Measurements from ENCODE around the gene AGR2.

AGR2 gene

GRCh38 chr7:16812542-16813231 lies 7.9 kb upstream of the AGR2 start:
- DNase-seq = no peak

- DNase-seq = peak; percentile 49
Observed at GRCh38 chr7:16811551-16811950, 6.8 kb upstream of the AGR2 start.

- no peak for DNase-seq
Observed at GRCh38 chr7:16810573-16810972, 5.8 kb upstream of the AGR2 start.

DNA sequence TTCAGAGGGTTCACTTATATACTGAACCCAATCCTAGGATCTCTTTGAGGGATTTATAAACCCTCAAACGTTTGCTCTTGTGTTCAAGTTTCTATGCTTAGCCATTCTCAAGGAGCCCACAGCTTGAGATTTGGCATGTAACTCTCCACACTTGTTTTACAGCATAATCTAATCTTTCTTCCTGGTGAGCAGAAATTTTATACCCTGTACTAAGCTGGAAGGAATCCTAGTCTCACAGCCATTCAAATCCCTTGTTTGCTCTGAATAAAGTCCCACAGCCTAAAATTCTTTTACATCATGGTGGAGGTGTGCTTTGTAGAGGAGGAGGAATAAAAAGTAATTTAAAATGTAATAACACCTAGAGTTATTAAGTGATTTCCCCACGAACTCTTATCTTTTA lies 5.3 kb upstream of the AGR2 start:
- no peak for DNase-seq

GRCh38 chr7:16805441-16805840 lies 642 bp upstream of the AGR2 start:
- no peak for DNase-seq

GRCh38 chr7:16803881-16804673 lies 722 bp downstream of the AGR2 start:
- DNase-seq = no peak

DNA sequence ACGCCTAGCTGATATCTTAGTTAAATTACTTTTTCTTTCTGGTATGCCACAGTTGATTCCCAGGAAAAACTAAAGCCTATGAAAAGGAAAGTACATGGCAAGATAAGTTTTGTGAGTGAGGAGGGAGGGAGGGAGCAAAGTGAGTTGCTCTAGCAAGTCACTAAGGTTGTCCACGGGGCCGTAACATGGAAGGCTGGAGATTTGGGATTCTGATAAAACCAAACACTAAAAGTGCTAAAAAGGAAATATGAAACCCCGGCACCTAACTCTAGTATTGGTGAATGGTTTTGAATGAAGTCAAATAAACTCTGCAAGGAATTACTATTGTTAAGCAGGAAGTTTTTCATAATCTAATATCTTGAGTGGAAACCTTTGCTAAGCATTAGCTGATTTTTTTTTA lies 1.7 kb downstream of the AGR2 start:
- DNase-seq = no peak

GRCh38 chr7:16801579-16801978 lies 3.2 kb downstream of the AGR2 start:
- DNase-seq = no peak

- peak; percentile 84 for DNase-seq
Observed at GRCh38 chr7:16801111-16801542, 3.7 kb downstream of the AGR2 start.

DNA sequence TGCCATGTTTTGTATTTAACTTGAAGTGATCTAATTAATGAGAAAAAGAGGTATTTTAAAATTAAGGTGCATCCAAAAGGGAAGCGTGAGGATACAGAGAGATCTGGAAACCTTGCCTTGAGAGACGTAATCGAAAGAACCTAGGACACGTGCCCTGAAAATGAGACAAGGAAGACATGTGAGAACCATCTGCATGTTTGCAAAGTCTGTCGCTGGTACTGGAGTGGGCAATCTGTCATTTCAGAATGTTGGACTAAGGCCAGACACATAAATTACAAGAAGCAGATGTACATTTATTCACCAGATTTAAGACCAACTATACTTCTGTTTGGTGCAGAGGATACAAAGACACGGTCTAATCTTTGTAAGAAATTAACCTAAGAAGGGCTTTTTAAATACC lies 9.2 kb downstream of the AGR2 start:
- peak; percentile 7 for DNase-seq

DNA sequence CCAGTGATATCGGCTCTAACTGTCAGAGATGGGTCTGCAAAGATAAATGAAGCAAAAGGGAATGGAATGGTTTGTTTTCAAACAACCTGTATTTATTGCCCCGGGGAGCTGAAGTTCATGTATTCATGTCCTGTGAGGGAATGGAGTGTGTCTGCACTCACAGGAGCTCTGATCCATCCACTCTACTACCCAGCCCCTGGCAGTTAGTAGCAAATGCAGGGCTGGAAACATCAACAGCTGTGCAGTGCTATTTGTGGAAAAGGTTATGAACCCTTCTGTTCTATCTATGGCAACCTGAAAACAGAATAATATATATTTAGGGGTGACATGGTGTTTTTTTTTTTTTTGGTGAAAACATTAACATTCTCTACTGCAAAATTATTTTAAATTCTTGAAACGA lies 9.8 kb downstream of the AGR2 start:
- no peak for DNase-seq

DNA sequence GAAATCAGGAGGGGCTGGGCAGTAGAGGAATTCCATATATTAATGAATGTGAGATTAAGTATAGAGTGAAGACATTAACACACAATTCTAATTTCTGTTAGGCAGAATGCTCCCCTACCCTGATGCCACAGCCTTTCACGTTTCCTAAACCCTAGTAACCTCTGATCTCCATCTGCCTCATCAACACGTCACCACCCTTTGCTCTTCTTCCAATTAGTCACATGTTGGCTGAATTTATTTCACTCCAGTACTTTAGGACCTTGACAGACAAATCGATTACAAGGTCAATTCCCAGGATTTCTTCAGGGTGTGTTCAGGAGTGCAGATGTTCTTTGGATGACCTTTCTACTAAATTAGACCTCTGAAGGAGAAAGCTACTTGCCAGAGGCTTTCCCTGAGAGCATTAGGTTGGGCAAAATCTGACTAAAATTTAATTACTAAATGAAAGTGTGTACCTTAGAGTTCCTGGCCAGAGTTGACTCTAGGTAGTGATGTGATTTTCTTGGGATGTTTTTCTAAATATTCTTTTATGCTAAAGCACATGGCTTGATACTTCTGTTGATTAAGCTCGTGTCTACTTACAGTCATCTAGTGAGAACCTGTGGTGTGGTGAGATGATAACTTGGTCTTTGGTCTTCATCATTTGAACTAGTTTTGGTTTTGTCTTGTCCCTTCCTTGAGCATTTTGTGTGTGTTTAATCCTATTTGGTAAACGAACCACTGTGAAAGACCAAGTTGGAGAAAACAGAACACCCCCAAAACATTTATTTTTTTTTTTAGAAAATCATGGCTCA lies 12.7 kb downstream of the AGR2 start:
- no peak for DNase-seq

GRCh38 chr7:16791071-16791470 lies 13.7 kb downstream of the AGR2 start:
- peak; percentile 16 for DNase-seq

GRCh38 chr7:16787127-16787526 lies 17.7 kb downstream of the AGR2 start:
- no peak for DNase-seq

DNA sequence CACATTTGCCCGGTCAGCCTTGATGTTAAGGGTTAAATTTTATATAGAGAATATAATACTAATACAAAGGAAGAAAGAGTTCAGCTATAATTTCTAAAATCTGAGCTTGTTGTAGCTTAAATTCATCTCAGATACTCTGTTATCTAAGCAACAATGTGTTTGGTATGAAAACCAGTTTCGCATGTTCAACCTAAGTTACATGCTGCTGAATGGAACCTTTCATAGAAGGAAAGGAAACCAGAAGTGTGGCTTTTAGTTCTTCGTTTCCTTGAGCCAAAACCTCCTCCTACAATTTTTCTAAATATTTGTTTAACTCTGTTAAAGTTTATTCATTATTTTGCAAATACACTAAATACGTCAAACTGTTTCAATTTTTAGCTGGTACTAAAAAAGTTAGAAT lies 18.5 kb downstream of the AGR2 start:
- no peak for DNase-seq

GRCh38 chr7:16785846-16786245 lies 19.0 kb downstream of the AGR2 start:
- DNase-seq = no peak

DNA sequence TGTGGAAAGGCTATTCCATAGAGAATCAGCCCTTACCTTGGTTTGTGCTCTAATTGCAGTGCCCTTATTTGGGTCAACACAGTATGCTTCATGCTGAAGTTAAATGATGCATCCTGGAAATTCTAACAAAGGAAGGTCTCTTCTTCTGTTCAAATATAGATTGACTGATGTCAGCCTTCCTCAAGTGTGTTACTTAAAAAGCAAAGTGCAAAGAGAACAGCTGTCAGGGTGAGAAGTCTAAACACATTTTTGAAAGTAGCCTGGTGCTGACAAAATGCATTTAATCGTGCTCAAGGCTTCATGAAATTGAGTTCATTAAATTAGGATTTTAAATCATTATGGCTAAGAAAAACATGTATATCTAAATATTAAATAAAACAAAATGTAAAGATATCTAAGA lies 19.5 kb downstream of the AGR2 start:
- no peak for DNase-seq

- no peak for DNase-seq
Observed at GRCh38 chr7:16780596-16780995, 24.2 kb downstream of the AGR2 start.

GRCh38 chr7:16779051-16779450 lies 25.7 kb downstream of the AGR2 start:
- no peak for DNase-seq

GRCh38 chr7:16778476-16778875 lies 26.3 kb downstream of the AGR2 start:
- DNase-seq = no peak

DNA sequence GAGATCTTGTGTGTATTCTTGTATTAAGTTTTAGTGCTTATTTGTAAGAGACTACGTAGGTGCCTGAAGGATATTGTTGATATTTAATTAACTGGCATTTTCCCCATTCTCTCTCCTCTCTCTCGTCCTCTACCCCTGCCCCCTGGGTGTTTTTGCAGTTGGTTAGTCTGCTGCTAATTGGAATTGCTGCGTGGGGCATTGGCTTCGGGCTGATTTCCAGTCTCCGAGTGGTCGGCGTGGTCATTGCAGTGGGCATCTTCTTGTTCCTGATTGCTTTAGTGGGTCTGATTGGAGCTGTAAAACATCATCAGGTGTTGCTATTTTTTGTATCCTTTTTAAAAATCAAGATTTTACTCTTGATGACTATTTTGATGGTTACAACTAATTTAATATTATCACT lies 28.7 kb downstream of the AGR2 start:
- DNase-seq = no peak

DNA sequence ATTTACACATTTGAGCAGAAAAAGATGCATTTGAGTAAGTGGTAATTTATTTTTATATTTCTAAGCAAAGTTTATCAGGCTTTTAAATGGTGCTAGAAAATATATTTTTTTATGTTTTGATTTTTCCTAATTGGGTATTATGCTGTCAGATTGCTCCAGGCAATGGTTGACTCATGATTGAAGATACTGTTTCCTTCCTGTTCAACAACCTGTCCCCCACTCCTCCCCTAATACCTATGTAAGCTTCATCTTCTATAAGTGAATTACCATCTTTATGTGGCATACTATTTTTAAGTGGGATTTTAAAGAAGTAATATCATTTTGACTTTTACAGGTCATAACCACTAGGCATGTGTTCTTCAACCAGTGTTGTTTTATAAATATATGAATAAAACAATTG lies 29.8 kb downstream of the AGR2 start:
- DNase-seq = no peak

DNA sequence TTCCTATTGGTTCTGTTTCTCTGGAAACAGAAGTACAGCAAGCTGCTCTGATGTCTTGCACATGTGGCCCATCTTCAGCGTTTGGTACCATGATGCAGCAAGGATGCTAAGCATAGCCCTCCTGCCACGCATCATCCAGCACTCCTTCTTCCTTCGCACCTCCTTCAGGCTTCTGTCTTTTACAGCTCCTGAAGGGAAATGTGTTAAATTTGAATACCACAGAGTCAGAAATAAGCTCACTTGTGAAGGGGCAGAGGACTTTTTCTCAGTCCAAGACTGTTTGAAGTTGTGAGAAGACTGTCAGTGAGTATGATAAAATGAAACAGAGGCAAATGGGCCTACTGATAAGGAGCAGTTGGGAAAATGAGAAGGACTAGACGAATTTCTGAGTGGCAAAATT lies 30.5 kb downstream of the AGR2 start:
- no peak for DNase-seq

DNA sequence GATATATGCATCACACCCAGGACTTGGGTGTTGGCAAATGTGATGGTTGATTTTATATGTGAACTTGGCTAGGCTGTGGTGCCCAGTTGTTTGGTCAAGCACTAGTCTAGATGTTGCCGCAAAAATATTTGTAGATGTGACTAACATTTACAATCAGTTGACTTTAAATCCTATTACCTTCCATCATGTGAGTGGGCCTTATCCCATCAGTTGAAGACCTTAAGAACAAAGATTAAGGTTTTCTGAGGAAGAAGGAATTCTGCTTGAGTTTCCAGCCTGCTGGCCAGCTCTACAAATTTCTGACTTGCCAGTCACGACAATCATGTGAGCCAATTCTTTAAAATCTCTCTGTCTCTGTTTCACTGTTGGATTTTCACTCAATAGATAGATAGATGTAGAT lies 30.9 kb downstream of the AGR2 start:
- DNase-seq = no peak

Measured in fibroblast of skin of right biceps (primary cell).